OCI-LY1 (cell line): ENCODE results near the gene PARD3.

Experiments used
- H2AFZ ChIP-seq: fragments of 200-600 bp; sonication (generic), shearing (Covaris generic); 2 replicates; pipeline ENCODE4 v1.6.0; 2014; ENCODE audit warnings: antibody characterized with exemption, mild to moderate bottlenecking, low read length
- H3F3A ChIP-seq: fragments of 200-600 bp; sonication (generic), shearing (Covaris generic); 2 replicates; pipeline ENCODE4 v1.6.0; 2014; ENCODE audit warnings: mild to moderate bottlenecking, antibody characterized with exemption, low read length, moderate library complexity; ENCODE audit not compliant: insufficient read depth
- H3K27ac ChIP-seq: fragments of 200-600 bp; sonication (generic); 2 replicates; pipeline ENCODE4 v1.5.1; 2014; ENCODE audit warnings: low read length, mixed run types, mild to moderate bottlenecking, low read depth; ENCODE audit not compliant: poor library complexity, severe bottlenecking
- H3K27me3 ChIP-seq: fragments of 200-600 bp; sonication (generic); 2 replicates; pipeline ENCODE4 v1.6.0; 2014; ENCODE audit warnings: antibody characterized with exemption, mild to moderate bottlenecking, low read length, moderate library complexity; ENCODE audit not compliant: insufficient read depth
- H3K36me3 ChIP-seq: fragments of 200-600 bp; sonication (generic); 2 replicates; pipeline ENCODE4 v1.6.1; 2014; ENCODE audit warnings: mild to moderate bottlenecking, antibody characterized with exemption, low read length, moderate library complexity, mixed read lengths; ENCODE audit not compliant: insufficient read depth
- H3K4me1 ChIP-seq: fragments of 200-600 bp; sonication (generic); 2 replicates; pipeline ENCODE4 v1.5.1; 2014; ENCODE audit warnings: mild to moderate bottlenecking, low read length, moderate library complexity; ENCODE audit not compliant: insufficient read depth, severe bottlenecking
- H3K4me2 ChIP-seq: fragments of 200-600 bp; sonication (generic), shearing (Covaris generic); 2 replicates; pipeline ENCODE4 v1.6.1; 2014; ENCODE audit warnings: low read length
- H3K4me3 ChIP-seq: fragments of 200-600 bp; sonication (generic); 2 replicates; pipeline ENCODE4 v1.5.1; 2014; ENCODE audit warnings: low read length, low read depth, mild to moderate bottlenecking, mixed read lengths; ENCODE audit not compliant: poor library complexity, severe bottlenecking
- H3K79me2 ChIP-seq: fragments of 200-600 bp; shearing (Covaris generic); 2 replicates; pipeline ENCODE4 v1.6.1; 2016; ENCODE audit warnings: mixed run types, low read length, mixed read lengths; ENCODE audit not compliant: insufficient read depth
- H3K9ac ChIP-seq: fragments of 200-600 bp; sonication (generic), shearing (Covaris generic); 2 replicates; pipeline ENCODE4 v1.6.1; 2014; ENCODE audit warnings: mild to moderate bottlenecking, low read length, mixed read lengths
- H3K9me2 ChIP-seq: fragments of 200-600 bp; sonication (generic), shearing (Covaris generic); 2 replicates; pipeline ENCODE4 v1.6.1; 2014; ENCODE audit warnings: low read depth, mild to moderate bottlenecking, low read length, mixed read lengths
- H3K9me3 ChIP-seq: fragments of 200-600 bp; shearing (Covaris generic); 2 replicates; pipeline ENCODE4 v1.6.1; 2014; ENCODE audit warnings: low read length, mixed read lengths
- H4K20me1 ChIP-seq: fragments of 200-600 bp; sonication (generic), shearing (Covaris generic); 2 replicates; pipeline ENCODE4 v1.6.0; 2016; ENCODE audit warnings: mild to moderate bottlenecking, low read length; ENCODE audit not compliant: insufficient read depth
- CTCF ChIP-seq: fragments of 200-600 bp; sonication (generic), shearing (Covaris generic); IDR thresholded peaks from 2 replicates; pipeline ENCODE4 v1.5.1; 2017; ENCODE audit warnings: mild to moderate bottlenecking, antibody characterized with exemption, low read length, moderate library complexity, mixed read lengths
- EZH2 ChIP-seq: fragments of 200-600 bp; sonication (generic), shearing (Covaris generic); IDR thresholded peaks from 2 replicates; pipeline ENCODE4 v1.8.0; 2017; ENCODE audit warnings: borderline replicate concordance, mixed run types, mild to moderate bottlenecking, antibody characterized with exemption, low read length, moderate library complexity, mixed read lengths

Gene PARD3

GRCh38 chr10:34112171-34112782, 702.8 kb downstream of the PARD3 start:
- TF ChIP-seq EZH2, result no peak
- TF ChIP-seq CTCF, result no peak
- Histone ChIP-seq H3K9me2 (no peaks in the 10 kb centered on the region; the same call in 1 of the 2 replicates), H3K4me1 (no peaks in the 10 kb centered on the region)

GRCh38 chr10:34111179-34111578, 703.9 kb downstream of the PARD3 start:
- H3K4me2 ChIP-seq, result no peak overlapping the region
- H3K79me2 ChIP-seq, result no peaks in the 10 kb centered on the region
- H3K9me3 ChIP-seq, result no peaks in the 10 kb centered on the region
- no peaks in the 10 kb centered on the region for H3K36me3 ChIP-seq
- H3K27ac ChIP-seq, result no peak overlapping the region
- no peak overlapping the region for H3K9ac ChIP-seq
- no peak overlapping the region for H2AFZ ChIP-seq
- H3F3A ChIP-seq, result no peaks in the 10 kb centered on the region
- H3K9me2 ChIP-seq, result no peaks in the 10 kb centered on the region; the same call in 1 of the 2 replicates
- no peak overlapping the region for H3K4me3 ChIP-seq
- TF ChIP-seq CTCF, result no peak
- no peak for TF ChIP-seq EZH2
- no peaks in the 10 kb centered on the region for H4K20me1 ChIP-seq
- H3K4me1 ChIP-seq, result no peaks in the 10 kb centered on the region
- H3K27me3 ChIP-seq, result no peaks in the 10 kb centered on the region

More at GRCh38 chr10:34112171-34112782, 702.8 kb downstream of the PARD3 start:
- Histone ChIP-seq H3K9ac (no peak overlapping the region), H2AFZ (no peak overlapping the region), H3K36me3 (no peaks in the 10 kb centered on the region), H3K9me3 (no peaks in the 10 kb centered on the region), H3K4me3 (no peak overlapping the region), H3K27ac (no peak overlapping the region), H3K27me3 (no peaks in the 10 kb centered on the region), H4K20me1 (no peaks in the 10 kb centered on the region), H3K4me2 (no peak overlapping the region), H3F3A (no peaks in the 10 kb centered on the region), H3K79me2 (no peaks in the 10 kb centered on the region)

- no peak overlapping the region for H3K4me3 ChIP-seq
- no peaks in the 10 kb centered on the region for H3K27me3 ChIP-seq
- no peak overlapping the region for H3K27ac ChIP-seq
- H3K4me2 ChIP-seq, result no peak overlapping the region
- no peaks in the 10 kb centered on the region for H4K20me1 ChIP-seq
- H3K4me1 ChIP-seq, result no peaks in the 10 kb centered on the region
- H3K36me3 ChIP-seq, result no peaks in the 10 kb centered on the region
- H3K9me3 ChIP-seq, result no peaks in the 10 kb centered on the region
- H2AFZ ChIP-seq, result no peak overlapping the region
- H3F3A ChIP-seq, result no peaks in the 10 kb centered on the region
- no peaks in the 10 kb centered on the region; the same call in 1 of the 2 replicates for H3K9me2 ChIP-seq
- TF ChIP-seq EZH2, result no peak
- no peak for TF ChIP-seq CTCF
- H3K79me2 ChIP-seq, result no peaks in the 10 kb centered on the region
- H3K9ac ChIP-seq, result no peak overlapping the region
Observed at GRCh38 chr10:34109952-34110702, 705.0 kb downstream of the PARD3 start.
